ENCODE measurements around the gene TSPEAR.
"Not testable (repeated sequence)": the region's sequence is repeated elsewhere in the genome, so short reads cannot be mapped to it uniquely, and the experiment has no call there.

Gene TSPEAR

GRCh38 chr21:44600118-44600978 is 111.0 kb downstream of the TSPEAR start, which contains the start of gene KRTAP10-7:
KRTAP10-7 (plus strand) TSS chr21:44600597; CDS start chr21:44600622, 25 bp downstream.
- DNase-seq = not testable (repeated sequence)

- no peak for DNase-seq
Observed at GRCh38 chr21:44599264-44600029, 111.9 kb downstream of the TSPEAR start.

- DNase-seq = no peak
Observed at GRCh38 chr21:44598061-44598460, 113.3 kb downstream of the TSPEAR start.

GRCh38 chr21:44596068-44596725 is 115.2 kb downstream of the TSPEAR start:
- no peak for DNase-seq

- DNase-seq = no peak
Observed at GRCh38 chr21:44595524-44595923, 115.8 kb downstream of the TSPEAR start.

- no peak for DNase-seq
Observed at GRCh38 chr21:44594406-44594916, 116.9 kb downstream of the TSPEAR start.

- no peak for DNase-seq
Observed at GRCh38 chr21:44593598-44594405, 117.6 kb downstream of the TSPEAR start.

GRCh38 chr21:44592446-44593311 is 118.7 kb downstream of the TSPEAR start, which contains the start of gene KRTAP10-6:
KRTAP10-6 (minus strand) TSS chr21:44592505; CDS start chr21:44592484, 21 bp downstream.
- no peak for DNase-seq

GRCh38 chr21:44591801-44592130 is 119.6 kb downstream of the TSPEAR start:
- DNase-seq = peak; percentile 12

- not testable (repeated sequence) for DNase-seq
Observed at GRCh38 chr21:44590897-44591800, 120.2 kb downstream of the TSPEAR start.

GRCh38 chr21:44590311-44590721 is 121.1 kb downstream of the TSPEAR start:
- no peak for DNase-seq

GRCh38 chr21:44589586-44590305 is 121.6 kb downstream of the TSPEAR start:
- DNase-seq = no peak

GRCh38 chr21:44589094-44589493 is 122.3 kb downstream of the TSPEAR start:
- DNase-seq = no peak

GRCh38 chr21:44585892-44586291 is 125.5 kb downstream of the TSPEAR start:
- no peak for DNase-seq

- DNase-seq = no peak
Observed at GRCh38 chr21:44583800-44584147, 127.6 kb downstream of the TSPEAR start.

- no peak for DNase-seq
Observed at GRCh38 chr21:44583089-44583799, 128.1 kb downstream of the TSPEAR start.

GRCh38 chr21:44582055-44582454 is 129.3 kb downstream of the TSPEAR start:
- no peak for DNase-seq

GRCh38 chr21:44581158-44581557 is 130.2 kb downstream of the TSPEAR start:
- no peak for DNase-seq
